Peyer's patch (tissue), 4 donors: ENCODE results near the gene SKOR1. TPM values are rescaled to one million over a fixed set of nuclear protein-coding genes. Genes with fewer than 3 reads are reported as not detected.

Experiments
- DNase-seq, 3 donors: peaks; one replicate each; pipeline ENCODE4 v3.0.0-alpha.2; 2017 to 2019
- H3K27ac ChIP-seq, 4 donors: fragments of 200-600 bp; sonication (generic); one replicate each; pipeline ENCODE4 v1.5.1; 2016 to 2019
- H3K27me3 ChIP-seq, 2 donors: fragments of 200-600 bp; sonication (generic); one replicate each; pipeline ENCODE4 v1.5.1; 2019
- H3K36me3 ChIP-seq, 3 donors: fragments of 200-600 bp; sonication (generic); one replicate each; pipeline ENCODE4 v1.5.1; 2016 to 2019
- H3K4me1 ChIP-seq, 4 donors: fragments of 200-600 bp; sonication (generic); one replicate each; pipeline ENCODE4 v1.5.1; 2016 to 2019
- H3K4me3 ChIP-seq, 4 donors: fragments of 200-600 bp; sonication (generic); 1 replicate in 3 of 4; 2 replicates in 1 of 4; pipeline ENCODE4 v1.5.1; 2016 to 2019; ENCODE audit warnings: mild to moderate bottlenecking in 1 of 4
- H3K9me3 ChIP-seq, 4 donors: fragments of 200-600 bp; sonication (generic); one replicate each; pipeline ENCODE4 v1.5.1; 2016 to 2019; ENCODE audit warnings: mild to moderate bottlenecking in 1 of 4
- CTCF ChIP-seq, 6 experiments: fragments of 450-650 bp in 4 of 6; fragments of 200-600 bp in 2 of 6; sonication (generic) in 1 of 6; IDR thresholded peaks; one replicate each; pipeline ENCODE4 v1.5.1; 2017 to 2019; ENCODE audit warnings: antibody characterized with exemption in 6 of 6, mild to moderate bottlenecking in 3 of 6, moderate library complexity in 1 of 6
- POLR2A ChIP-seq, 2 donors: fragments of 450-650 bp; IDR thresholded peaks; one replicate each; pipeline ENCODE4 v1.5.1; 2017; ENCODE audit warnings: antibody characterized with exemption in 2 of 2, mild to moderate bottlenecking in 2 of 2, moderate library complexity in 2 of 2
- total RNA-seq, 4 donors: library from RNA; depleted of rRNA; stranded (reverse); fragments of >200 nt; gene quantifications; one replicate each; pipeline ENCODE4 v1.1.0, GENCODE V29; 2016

Gene SKOR1
- total RNA-seq, 4 donors from 2014 or later: 1.2 to 5.0 (median 1.6) TPM

GRCh38 chr15:67778968-67779548, 46.3 kb upstream of the SKOR1 start:
- Histone ChIP-seq H3K4me3 (no peak overlapping the region), H3K27ac (no peak overlapping the region), H3K9me3 (no peaks in the 10 kb centered on the region), H3K27me3 (no peaks in the 10 kb centered on the region), H3K4me1 (peaks cover 0 to 10% (median 4%) of the 10 kb centered on the region in 4 donors), H3K36me3 (peaks cover 0 to 7% (median 0%) of the 10 kb centered on the region in 3 donors)
- no peak for TF ChIP-seq POLR2A (IDR thresholded peaks at IDR 0.05)
- no peak for TF ChIP-seq CTCF (IDR thresholded peaks at IDR 0.05)
- DNase-seq: no peak

GRCh38 chr15:67779549-67780111, 45.7 kb upstream of the SKOR1 start:
- H3K36me3 ChIP-seq: peaks cover 0 to 7% (median 0%) of the 10 kb centered on the region in 3 donors
- no peak for DNase-seq
- TF ChIP-seq POLR2A (IDR thresholded peaks at IDR 0.05) (no peak), CTCF (IDR thresholded peaks at IDR 0.05) (no peak)

GRCh38 chr15:67781061-67781460, 44.2 kb upstream of the SKOR1 start:
- DNase-seq: no peak
- Histone ChIP-seq H3K4me1 (peaks cover 0 to 13% (median 4%) of the 10 kb centered on the region in 4 donors), H3K36me3 (peaks cover 0 to 7% (median 0%) of the 10 kb centered on the region in 3 donors), H3K27ac (no peak overlapping the region), H3K4me3 (no peak overlapping the region), H3K27me3 (no peaks in the 10 kb centered on the region), H3K9me3 (no peaks in the 10 kb centered on the region)
- TF ChIP-seq POLR2A (IDR thresholded peaks at IDR 0.05): no peak
- TF ChIP-seq CTCF (IDR thresholded peaks at IDR 0.05): no peak

More at GRCh38 chr15:67779549-67780111, 45.7 kb upstream of the SKOR1 start:
- Histone ChIP-seq H3K4me1 (peaks cover 0 to 13% (median 4%) of the 10 kb centered on the region in 4 donors), H3K27me3 (no peaks in the 10 kb centered on the region), H3K4me3 (no peak overlapping the region), H3K9me3 (no peaks in the 10 kb centered on the region), H3K27ac (no peak overlapping the region)

GRCh38 chr15:67781907-67782690, 43.2 kb upstream of the SKOR1 start:
- TF ChIP-seq CTCF (IDR thresholded peaks at IDR 0.05) (no peak), POLR2A (IDR thresholded peaks at IDR 0.05) (no peak)
- Histone ChIP-seq H3K36me3 (peaks cover 0 to 7% (median 0%) of the 10 kb centered on the region in 3 donors), H3K27me3 (no peaks in the 10 kb centered on the region), H3K9me3 (no peaks in the 10 kb centered on the region), H3K4me3 (no peak overlapping the region), H3K27ac (no peak overlapping the region), H3K4me1 (peaks cover 0 to 13% (median 4%) of the 10 kb centered on the region in 4 donors)
- DNase-seq: no peak

GRCh38 chr15:67782691-67782991, 42.7 kb upstream of the SKOR1 start:
- no peak for TF ChIP-seq CTCF (IDR thresholded peaks at IDR 0.05)
- no peak for TF ChIP-seq POLR2A (IDR thresholded peaks at IDR 0.05)
- H3K4me1 ChIP-seq: peaks cover 0 to 13% (median 4%) of the 10 kb centered on the region in 4 donors
- H3K9me3 ChIP-seq: no peaks in the 10 kb centered on the region
- H3K27ac ChIP-seq: no peak overlapping the region
- H3K4me3 ChIP-seq: no peak overlapping the region
- no peaks in the 10 kb centered on the region for H3K27me3 ChIP-seq
- peaks cover 0 to 7% (median 0%) of the 10 kb centered on the region in 3 donors for H3K36me3 ChIP-seq
- no peak for DNase-seq
